Tibial nerve (tissue), 4 donors: ENCODE measurements around the gene UBE2E2. TPM values are rescaled to one million over a fixed set of nuclear protein-coding genes. Genes with fewer than 3 reads are reported as not detected.

ENCODE experiments used
- DNase-seq, 2 donors: peaks; one replicate each; pipeline ENCODE4 v3.0.0-alpha.2; 2019; ENCODE audit warnings: low spot score in 2 of 2
- H3K27ac ChIP-seq, 4 donors: fragments of 200-600 bp; sonication (generic) in 3 of 4; one replicate each; pipeline ENCODE4 v1.5.1; 2017 to 2019; ENCODE audit warnings: mild to moderate bottlenecking in 1 of 4
- H3K27me3 ChIP-seq, 2 donors: fragments of 200-600 bp; sonication (generic) in 1 of 2; one replicate each; pipeline versions ENCODE4 v1.5.1 to v1.6.0; 2017 to 2019
- H3K36me3 ChIP-seq, 3 donors: fragments of 200-600 bp; sonication (generic); one replicate each; pipeline ENCODE4 v1.5.1; 2018 to 2019
- H3K4me1 ChIP-seq, 4 donors: fragments of 200-600 bp; sonication (generic) in 3 of 4; one replicate each; pipeline ENCODE4 v1.5.1; 2017 to 2019
- H3K4me3 ChIP-seq, 4 donors: fragments of 200-600 bp; sonication (generic) in 3 of 4; one replicate each; pipeline ENCODE4 v1.5.1; 2017 to 2019; ENCODE audit warnings: mild to moderate bottlenecking in 1 of 4, moderate library complexity in 1 of 4
- H3K9me3 ChIP-seq, 4 donors: fragments of 200-600 bp; sonication (generic) in 3 of 4; one replicate each; pipeline ENCODE4 v1.5.1; 2017 to 2019
- EP300 ChIP-seq, 2 donors: sonication (generic); formaldehyde crosslinking; IDR thresholded peaks; one replicate each; pipeline ENCODE4 v1.6.1; 2017; ENCODE audit warnings: antibody characterized with exemption in 2 of 2, mild to moderate bottlenecking in 1 of 2
- POLR2A ChIP-seq, 2 donors: fragments of 450-650 bp; IDR thresholded peaks; one replicate each; pipeline ENCODE4 v1.6.1; 2017; ENCODE audit warnings: antibody characterized with exemption in 2 of 2, mild to moderate bottlenecking in 2 of 2, moderate library complexity in 2 of 2
- WGBS, 2 donors: methylation state at CpG; one replicate each; pipeline ENCODE4 v1.1.5; 2018; 5-methylcytosine and 5-hydroxymethylcytosine counted together
- total RNA-seq, 4 donors: library from RNA; depleted of rRNA; stranded (reverse); fragments of >200 nt; gene quantifications; one replicate each; pipeline ENCODE4 v1.1.0, GENCODE V29; 2016
- TF ChIP-seq, protein P1 (sequence below), 5 experiments: fragments of 200-600 bp in 3 of 5; fragments of 450-650 bp in 2 of 5; sonication (generic) in 3 of 5; IDR thresholded peaks; one replicate each; pipeline ENCODE4 v1.5.1; 2016 to 2019; ENCODE audit warnings: antibody characterized with exemption in 5 of 5, mild to moderate bottlenecking in 3 of 5, moderate library complexity in 2 of 5

UBE2E2 gene
- total RNA-seq, 4 donors from 2014 or later, result 67.1 to 222 (median 130) TPM

DNA sequence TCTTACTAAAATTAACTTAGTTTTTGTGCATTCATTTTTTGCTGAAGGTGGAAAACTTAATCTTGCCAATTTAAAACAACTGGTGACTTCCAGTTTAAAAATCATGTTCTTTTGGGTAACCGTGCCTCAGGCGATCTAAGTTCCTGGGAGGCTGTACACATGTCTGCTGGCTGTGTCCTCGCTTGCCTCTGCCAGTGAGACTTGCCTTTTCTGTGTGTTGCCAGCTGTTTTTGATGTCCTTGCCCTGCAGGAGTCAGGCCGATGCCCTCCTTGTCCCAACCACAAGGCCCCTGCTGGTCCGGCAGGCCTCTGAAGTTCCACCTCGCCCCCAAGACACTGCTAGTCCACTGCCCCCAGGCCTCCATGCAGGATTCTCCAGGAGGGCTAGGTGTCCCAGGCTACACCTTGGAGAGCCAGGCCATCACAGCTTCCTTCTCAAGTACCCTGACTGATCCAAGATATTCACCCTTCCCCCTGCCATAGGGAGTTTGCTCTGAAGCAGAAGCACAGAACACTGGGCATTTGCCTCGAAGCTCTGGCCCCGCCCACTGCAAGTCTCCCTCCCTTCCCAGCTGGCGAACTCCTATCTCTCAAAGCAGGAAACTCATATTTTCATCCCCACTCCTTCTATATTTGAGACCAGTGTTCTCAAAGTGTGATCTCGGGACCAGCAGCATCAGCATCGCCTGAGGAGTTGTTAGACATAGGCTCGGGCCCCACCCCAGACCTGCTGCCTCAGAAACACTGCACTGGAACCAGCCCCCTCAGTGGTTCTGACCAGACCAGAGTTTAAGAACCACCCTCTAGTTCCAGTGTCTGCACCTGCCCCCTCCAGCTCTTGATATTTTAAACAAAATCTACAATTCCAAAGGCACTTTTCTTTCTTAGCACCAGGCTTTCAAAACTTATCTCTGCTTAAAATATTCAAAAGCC lies 416.8 kb downstream of the UBE2E2 start:
- peaks cover 0 to 20% (median 6%) of the 10 kb centered on the region in 4 donors for H3K9me3 ChIP-seq
- H3K27ac ChIP-seq, result no peak overlapping the region
- H3K36me3 ChIP-seq, result no peaks in the 10 kb centered on the region
- WGBS, 2 donors, result 80 to 83% methylated on average over 12 of the region's 12 CpGs
- no peaks in the 10 kb centered on the region for H3K4me1 ChIP-seq
- H3K27me3 ChIP-seq, result no peaks in the 10 kb centered on the region
- H3K4me3 ChIP-seq, result no peak overlapping the region
- TF ChIP-seq EP300 (IDR thresholded peaks at IDR 0.05), result no peak
- TF ChIP-seq, protein P1, sequence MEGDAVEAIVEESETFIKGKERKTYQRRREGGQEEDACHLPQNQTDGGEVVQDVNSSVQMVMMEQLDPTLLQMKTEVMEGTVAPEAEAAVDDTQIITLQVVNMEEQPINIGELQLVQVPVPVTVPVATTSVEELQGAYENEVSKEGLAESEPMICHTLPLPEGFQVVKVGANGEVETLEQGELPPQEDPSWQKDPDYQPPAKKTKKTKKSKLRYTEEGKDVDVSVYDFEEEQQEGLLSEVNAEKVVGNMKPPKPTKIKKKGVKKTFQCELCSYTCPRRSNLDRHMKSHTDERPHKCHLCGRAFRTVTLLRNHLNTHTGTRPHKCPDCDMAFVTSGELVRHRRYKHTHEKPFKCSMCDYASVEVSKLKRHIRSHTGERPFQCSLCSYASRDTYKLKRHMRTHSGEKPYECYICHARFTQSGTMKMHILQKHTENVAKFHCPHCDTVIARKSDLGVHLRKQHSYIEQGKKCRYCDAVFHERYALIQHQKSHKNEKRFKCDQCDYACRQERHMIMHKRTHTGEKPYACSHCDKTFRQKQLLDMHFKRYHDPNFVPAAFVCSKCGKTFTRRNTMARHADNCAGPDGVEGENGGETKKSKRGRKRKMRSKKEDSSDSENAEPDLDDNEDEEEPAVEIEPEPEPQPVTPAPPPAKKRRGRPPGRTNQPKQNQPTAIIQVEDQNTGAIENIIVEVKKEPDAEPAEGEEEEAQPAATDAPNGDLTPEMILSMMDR (IDR thresholded peaks at IDR 0.05), result no peak
- no peak for TF ChIP-seq POLR2A (IDR thresholded peaks at IDR 0.05)
- DNase-seq, result no peak

DNA sequence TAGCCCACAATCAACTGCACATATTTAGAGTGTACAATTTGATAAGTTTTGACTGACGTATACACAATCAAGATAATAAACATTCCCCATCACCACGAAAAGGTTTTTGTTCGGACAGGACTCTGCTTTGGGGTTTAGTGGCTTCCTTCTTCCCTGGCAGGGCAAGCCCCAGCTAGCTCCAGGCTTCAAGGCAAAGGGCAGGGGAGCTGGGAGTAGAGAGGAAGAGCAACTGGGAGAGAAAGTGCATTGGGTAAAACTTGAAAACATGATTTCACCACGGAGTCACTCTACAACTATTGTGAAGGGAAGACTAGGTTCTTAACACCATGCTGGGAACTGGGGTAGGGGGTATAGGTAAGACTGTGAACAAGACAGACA lies 417.5 kb downstream of the UBE2E2 start:
- H3K27me3 ChIP-seq, result no peaks in the 10 kb centered on the region
- TF ChIP-seq POLR2A (IDR thresholded peaks at IDR 0.05), result no peak
- TF ChIP-seq, protein P1 (IDR thresholded peaks at IDR 0.05), result no peak
- TF ChIP-seq EP300 (IDR thresholded peaks at IDR 0.05), result no peak
- no peaks in the 10 kb centered on the region for H3K4me1 ChIP-seq
- DNase-seq, result no peak
- no peaks in the 10 kb centered on the region for H3K36me3 ChIP-seq
- no peak overlapping the region for H3K4me3 ChIP-seq
- WGBS, 2 donors, result 71 to 85% methylated on average over 4 of the region's 4 CpGs
- H3K9me3 ChIP-seq, result peaks cover 0 to 26% (median 7%) of the 10 kb centered on the region in 4 donors
- no peak overlapping the region for H3K27ac ChIP-seq

DNA sequence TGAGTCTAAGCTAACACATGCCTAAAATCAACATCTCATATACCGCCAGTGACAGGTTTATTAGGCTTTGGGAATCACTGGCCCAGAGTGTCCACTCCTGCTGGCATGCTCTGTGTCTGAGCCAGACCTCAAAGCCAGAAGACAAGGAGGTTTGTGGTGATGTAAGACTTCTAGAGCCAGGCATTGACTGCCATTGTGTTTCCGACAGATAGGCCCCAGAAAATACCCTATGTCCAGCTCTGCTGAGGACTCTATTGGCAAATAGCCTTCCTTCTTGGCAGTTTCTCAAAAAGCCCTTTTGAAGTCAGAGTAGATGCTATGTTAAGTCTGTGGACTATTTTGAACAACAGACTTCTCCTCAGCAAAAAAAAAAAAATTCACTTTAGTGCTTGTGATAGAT lies 420.7 kb downstream of the UBE2E2 start:
- 73 to 78% methylated on average over 2 of the region's 2 CpGs for WGBS, 2 donors
- Histone ChIP-seq H3K27me3 (no peaks in the 10 kb centered on the region), H3K36me3 (no peaks in the 10 kb centered on the region), H3K4me1 (no peaks in the 10 kb centered on the region), H3K4me3 (no peak overlapping the region), H3K9me3 (peaks cover 0 to 27% (median 7%) of the 10 kb centered on the region in 4 donors), H3K27ac (no peak overlapping the region)
- TF ChIP-seq EP300 (IDR thresholded peaks at IDR 0.05) (no peak), POLR2A (IDR thresholded peaks at IDR 0.05) (no peak)
- TF ChIP-seq, protein P1 (IDR thresholded peaks at IDR 0.05), result no peak
- no peak for DNase-seq

DNA sequence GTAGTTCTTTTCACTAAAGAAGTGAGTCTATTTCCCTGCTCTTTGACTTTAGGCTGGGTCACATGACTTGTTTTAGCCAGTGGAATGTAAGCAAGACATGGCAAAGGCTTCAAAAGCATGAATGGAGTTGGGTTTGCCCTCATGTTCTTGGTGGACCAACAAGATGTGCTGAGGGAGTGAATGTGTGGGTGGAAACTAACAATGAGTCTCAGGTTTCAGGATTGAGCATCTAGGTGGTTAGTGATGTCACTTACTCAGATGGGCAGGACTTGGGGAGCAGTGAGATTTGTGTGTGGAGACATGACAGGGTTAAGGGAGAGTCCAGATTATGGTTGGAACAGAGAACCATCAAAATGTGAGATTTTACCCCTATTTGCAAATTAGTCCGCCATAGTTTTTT lies 421.2 kb downstream of the UBE2E2 start:
- Histone ChIP-seq H3K27ac (no peak overlapping the region), H3K4me3 (no peak overlapping the region), H3K36me3 (no peaks in the 10 kb centered on the region), H3K27me3 (no peaks in the 10 kb centered on the region), H3K4me1 (no peaks in the 10 kb centered on the region), H3K9me3 (peaks cover 0 to 27% (median 7%) of the 10 kb centered on the region in 4 donors)
- no peak for TF ChIP-seq EP300 (IDR thresholded peaks at IDR 0.05)
- TF ChIP-seq POLR2A (IDR thresholded peaks at IDR 0.05), result no peak
- TF ChIP-seq, protein P1 (IDR thresholded peaks at IDR 0.05), result no peak
- 39 to 44% methylated on average over 1 of the region's 1 CpG for WGBS, 2 donors
- DNase-seq, result no peak

DNA sequence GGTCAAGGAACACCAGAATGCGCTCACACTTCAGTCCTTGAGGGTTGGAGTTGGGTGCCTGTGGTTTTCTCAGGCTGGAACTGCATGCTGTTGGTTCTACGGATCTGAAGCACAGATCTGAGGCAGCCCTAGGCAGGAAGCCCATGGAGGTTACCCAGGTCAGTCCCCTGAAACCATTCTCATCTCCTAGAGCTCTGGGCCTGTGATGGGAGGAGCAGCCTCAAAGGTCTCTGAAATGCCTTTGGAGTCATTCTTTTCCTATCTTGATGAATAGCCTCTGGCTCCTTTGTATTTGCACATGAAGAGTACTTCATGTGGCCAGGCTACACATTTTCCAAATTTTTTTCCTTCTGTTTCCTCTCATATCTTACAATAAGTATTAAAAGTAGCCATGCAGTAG lies 423.3 kb downstream of the UBE2E2 start:
- WGBS, 2 donors, result 81 to 92% methylated on average over 2 of the region's 2 CpGs
- no peaks in the 10 kb centered on the region for H3K36me3 ChIP-seq
- H3K4me1 ChIP-seq, result peaks cover 0 to 4% (median 0%) of the 10 kb centered on the region in 4 donors
- no peak for TF ChIP-seq EP300 (IDR thresholded peaks at IDR 0.05)
- TF ChIP-seq POLR2A (IDR thresholded peaks at IDR 0.05), result no peak
- TF ChIP-seq, protein P1 (IDR thresholded peaks at IDR 0.05), result no peak
- no peak overlapping the region for H3K27ac ChIP-seq
- no peaks in the 10 kb centered on the region for H3K27me3 ChIP-seq
- no peak overlapping the region for H3K4me3 ChIP-seq
- DNase-seq, result no peak
- H3K9me3 ChIP-seq, result peaks cover 0 to 27% (median 7%) of the 10 kb centered on the region in 4 donors
